MM.1S (cell line): ENCODE measurements around the gene SLC1A2.

ENCODE experiments used
- EZH2 ChIP-seq: fragments of 300-600 bp; sonication (generic); optimal IDR thresholded peaks from 2 replicates; pipeline ENCODE3; 2017; ENCODE audit warnings: low read depth, mild to moderate bottlenecking, antibody characterized with exemption, low read length, mixed read lengths
- EZH2phosphoT487 ChIP-seq: fragments of 300-600 bp; sonication (generic); IDR thresholded peaks from 2 replicates; pipeline ENCODE4 v1.6.1; 2018; ENCODE audit warnings: antibody characterized with exemption, low read length
- TF ChIP-seq, protein P1 (sequence below): fragments of 300-600 bp; sonication (generic); IDR thresholded peaks from 2 replicates; pipeline ENCODE4 v1.5.1; 2016; ENCODE audit warnings: antibody characterized with exemption, low read length, mixed read lengths

DNA sequence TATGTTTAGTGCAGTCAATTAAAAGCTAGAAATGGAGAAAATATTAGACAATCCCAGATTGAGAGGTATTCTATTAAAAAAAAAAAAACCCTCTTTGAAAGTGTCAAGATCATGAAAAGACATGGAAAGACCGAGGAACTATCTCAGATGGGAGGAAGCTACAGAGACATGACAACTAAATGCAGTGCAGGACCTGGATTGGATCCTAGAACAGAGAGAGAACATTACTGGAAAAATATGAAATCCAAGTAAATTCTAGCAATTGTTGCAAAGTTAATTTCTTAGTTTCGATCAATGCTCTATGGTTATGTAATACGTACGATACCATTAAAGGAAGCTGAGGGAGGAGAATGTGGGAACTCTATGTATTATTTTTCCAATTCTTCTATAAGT lies 43.2 kb downstream of the SLC1A2 start:
- TF ChIP-seq, protein P1, sequence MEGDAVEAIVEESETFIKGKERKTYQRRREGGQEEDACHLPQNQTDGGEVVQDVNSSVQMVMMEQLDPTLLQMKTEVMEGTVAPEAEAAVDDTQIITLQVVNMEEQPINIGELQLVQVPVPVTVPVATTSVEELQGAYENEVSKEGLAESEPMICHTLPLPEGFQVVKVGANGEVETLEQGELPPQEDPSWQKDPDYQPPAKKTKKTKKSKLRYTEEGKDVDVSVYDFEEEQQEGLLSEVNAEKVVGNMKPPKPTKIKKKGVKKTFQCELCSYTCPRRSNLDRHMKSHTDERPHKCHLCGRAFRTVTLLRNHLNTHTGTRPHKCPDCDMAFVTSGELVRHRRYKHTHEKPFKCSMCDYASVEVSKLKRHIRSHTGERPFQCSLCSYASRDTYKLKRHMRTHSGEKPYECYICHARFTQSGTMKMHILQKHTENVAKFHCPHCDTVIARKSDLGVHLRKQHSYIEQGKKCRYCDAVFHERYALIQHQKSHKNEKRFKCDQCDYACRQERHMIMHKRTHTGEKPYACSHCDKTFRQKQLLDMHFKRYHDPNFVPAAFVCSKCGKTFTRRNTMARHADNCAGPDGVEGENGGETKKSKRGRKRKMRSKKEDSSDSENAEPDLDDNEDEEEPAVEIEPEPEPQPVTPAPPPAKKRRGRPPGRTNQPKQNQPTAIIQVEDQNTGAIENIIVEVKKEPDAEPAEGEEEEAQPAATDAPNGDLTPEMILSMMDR: no peak
- TF ChIP-seq EZH2 (no peak), EZH2phosphoT487 (no peak)
